H54 (cell line): ENCODE data around the gene MCM10.
A peak's percentile ranks its signal among the peaks of the same experiment; 100 is the strongest.
"Not testable (repeated sequence)": the region's sequence is repeated elsewhere in the genome, so short reads cannot be mapped to it uniquely, and the experiment has no call there.

Source experiments
- DNase-seq: peaks from one replicate; pipeline ENCODE4 v3.0.0; 2011; ENCODE audit warnings: low spot score, mixed read lengths; ENCODE audit not compliant: insufficient read length
- FAIRE-seq: peaks from 3 replicates; lab custom pipeline; 2011; peaks lifted over from hg19 to GRCh38; lab: Jason Lieb, UNC
- POLR2A ChIP-seq: IDR thresholded peaks from 2 replicates; pipeline ENCODE4 v1.6.1; 2011; ENCODE audit warnings: low read depth, mild to moderate bottlenecking, low read length

MCM10 gene

DNA sequence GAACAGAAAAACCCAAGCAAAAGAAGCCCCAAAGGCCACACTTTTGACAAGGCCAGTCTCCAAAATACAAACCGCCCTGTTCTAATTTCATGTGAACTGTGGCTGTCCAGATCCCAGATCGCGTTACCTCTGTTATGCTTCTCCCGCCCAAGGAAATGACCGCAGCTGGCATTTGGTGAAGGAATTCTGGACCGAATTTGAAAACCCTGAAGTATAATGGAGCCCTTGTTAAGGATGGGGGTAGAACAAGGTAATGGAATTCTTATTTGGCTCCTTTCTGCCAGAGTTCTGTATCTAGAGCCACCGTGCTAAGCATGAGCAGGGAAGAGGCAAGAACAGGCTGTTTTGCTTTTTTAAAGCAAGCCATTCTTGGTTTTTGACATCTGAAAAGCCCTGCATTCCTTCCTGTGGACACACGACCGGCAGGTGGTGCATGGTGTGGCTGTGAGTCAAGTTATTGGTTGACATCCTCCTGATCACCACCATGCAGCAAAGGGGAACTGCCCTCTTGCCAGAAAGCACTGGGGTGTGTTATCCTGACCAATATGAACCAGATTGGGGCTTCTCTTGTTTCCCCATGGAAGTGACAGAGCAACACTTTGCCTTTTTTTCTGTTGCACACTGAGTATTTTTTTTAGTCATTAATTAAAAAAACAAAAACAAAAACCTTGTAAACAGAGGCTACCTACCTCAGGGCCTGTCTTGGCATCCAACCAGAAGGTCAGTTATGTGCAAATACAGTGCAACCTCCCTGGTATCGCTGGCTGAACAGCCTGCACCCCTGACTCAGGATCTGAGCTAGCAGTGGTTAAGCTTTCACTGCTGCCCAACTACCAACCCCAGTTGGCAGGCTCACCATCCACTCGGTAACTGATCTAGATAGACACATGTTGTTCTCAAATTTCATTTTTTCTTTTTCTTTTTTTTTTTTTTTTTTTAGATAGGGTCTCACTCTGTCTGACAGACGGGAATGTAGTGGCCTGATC lies 58.6 kb downstream of the MCM10 start:
- no peak for FAIRE-seq
- no peak for TF ChIP-seq POLR2A
- peak; percentile 56 for DNase-seq

DNA sequence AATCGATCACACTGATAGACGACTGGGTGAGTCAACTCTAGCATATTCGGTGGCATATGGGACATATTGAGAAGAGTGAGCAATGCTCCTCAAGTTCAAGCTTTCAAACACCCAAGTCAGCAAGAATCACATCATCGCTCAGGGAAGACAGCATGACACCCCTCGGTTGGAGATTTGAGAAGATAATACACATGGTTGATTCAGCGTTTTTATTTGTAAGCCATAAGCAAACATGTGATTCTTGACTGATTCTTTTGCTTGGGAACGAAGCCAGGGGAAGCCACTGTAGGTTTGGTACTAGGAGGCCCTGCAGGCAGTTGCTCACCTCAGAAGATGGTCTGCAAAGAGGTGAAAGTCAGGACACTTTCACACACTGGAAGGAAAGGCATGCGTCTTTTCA lies 60.2 kb downstream of the MCM10 start:
- TF ChIP-seq POLR2A, result no peak
- DNase-seq (no peak), FAIRE-seq (no peak)

DNA sequence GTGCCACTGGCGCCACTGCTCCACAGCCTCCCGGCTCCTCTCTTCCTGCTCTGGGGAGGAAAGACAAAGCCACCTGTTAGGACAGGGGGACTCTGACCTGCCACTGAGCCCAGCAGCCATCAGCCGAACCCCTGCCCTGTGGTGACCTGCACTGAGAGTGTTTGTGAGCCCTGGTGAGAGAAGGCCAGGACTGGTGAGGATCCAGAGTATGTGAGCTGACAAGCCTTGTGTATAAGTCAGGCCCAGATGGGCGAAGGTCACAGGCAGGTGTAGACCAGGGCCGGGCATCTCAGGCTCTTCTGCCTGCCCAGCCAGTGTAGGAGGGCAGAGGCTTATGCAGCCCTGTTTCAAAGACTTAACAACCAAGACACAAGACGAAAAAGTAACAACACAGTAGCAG lies 60.8 kb downstream of the MCM10 start:
- TF ChIP-seq POLR2A, result no peak
- FAIRE-seq, result no peak
- DNase-seq, result no peak

DNA sequence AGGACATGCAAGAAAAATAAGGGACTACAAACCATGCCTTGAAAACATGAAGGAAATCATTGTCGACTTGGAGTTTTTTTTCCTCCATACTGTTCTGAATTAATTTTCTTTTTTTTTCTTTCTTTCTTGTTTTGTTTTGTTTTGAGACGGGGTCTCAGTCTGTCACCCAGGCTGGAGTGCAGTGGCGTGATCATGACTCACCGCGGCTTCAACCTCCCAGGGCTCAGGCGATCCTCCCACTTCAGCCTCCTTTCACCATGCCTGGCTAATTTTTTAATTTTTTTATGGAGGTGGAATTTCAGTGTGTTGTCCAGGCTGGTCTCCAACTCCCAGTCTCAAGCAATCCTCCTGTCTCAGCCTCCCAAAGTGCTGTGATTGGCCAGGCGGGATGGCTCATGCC lies 61.2 kb downstream of the MCM10 start:
- no peak for DNase-seq
- FAIRE-seq, result no peak
- no peak for TF ChIP-seq POLR2A

DNA sequence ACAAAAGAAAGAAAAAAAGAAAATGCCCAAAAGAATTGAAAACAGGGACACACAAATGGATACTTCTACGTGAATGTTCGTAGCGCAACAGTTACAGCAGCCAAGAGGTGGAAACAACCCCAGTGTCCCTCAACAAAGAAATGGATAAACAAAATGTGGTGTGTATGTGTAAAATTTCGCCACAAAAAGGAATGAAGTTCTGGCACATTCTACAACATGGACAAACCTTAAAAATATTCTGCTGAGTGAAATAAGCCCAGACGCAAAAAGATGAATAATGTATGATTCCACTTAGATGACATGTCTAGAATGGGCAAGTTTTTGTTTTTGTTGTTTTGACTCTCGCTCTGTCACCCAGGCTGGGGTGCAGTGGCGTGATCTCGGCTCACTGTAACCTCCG lies 61.9 kb downstream of the MCM10 start:
- FAIRE-seq (no peak), DNase-seq (no peak)
- no peak for TF ChIP-seq POLR2A

DNA sequence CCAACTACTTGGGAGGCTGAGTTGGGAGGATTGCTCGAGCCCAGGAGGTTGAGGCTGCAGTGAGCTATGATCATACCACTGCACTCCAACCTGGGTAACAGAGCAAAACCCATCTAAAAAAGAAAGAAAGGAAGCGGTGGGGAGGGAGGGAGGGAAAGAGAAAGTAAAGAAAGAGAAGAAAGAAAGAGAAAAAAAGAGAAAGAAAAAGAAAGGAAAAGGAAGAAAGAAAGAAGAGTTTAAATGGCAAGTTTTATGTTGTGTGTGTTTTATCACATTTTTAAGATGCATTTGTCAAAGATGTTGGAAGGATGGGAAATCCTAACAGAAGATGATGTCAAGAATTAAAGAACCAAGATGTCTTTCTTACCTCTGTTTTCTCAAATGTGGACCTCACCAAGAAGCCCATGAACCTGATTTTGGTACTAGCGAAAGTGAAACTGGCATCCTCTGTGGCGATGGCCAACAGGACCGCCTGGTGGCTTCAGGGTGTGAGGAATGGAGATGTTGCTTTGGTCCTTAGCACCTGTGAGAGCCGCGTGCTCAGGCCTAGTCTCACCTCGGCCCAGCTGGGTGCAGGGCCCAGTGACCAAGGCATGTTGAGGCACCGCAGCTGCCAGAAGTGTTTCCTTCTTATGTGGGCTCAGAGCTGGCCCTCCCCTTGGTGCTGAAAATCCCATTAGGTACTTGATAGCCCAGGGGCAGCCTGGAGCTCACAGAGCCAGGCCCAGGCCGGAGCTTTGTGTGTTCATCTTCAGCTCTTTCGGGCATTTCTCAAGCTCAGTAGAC lies 63.0 kb downstream of the MCM10 start:
- no peak for DNase-seq
- TF ChIP-seq POLR2A, result no peak
- FAIRE-seq, result no peak

DNA sequence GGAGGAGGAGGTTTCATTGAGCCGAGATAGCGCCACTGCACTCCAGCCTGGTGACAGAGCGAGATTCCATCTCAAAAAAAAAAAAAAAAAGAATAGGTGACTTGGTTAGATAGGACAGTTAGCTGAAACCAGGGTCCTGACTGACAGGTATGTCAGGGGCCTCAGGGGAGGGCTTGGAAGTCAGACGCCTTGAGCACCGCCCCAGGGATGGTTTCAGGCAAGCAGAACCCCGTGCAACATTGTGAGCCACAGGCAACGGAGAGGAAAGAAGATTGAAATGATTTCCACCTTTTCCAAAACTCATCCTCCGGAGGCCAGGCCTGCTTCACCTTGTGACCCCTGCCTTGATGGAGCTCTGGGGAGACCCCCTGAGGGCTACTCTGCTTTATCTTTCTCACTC lies 64.2 kb downstream of the MCM10 start:
- DNase-seq, result no peak
- TF ChIP-seq POLR2A, result no peak
- no peak for FAIRE-seq

DNA sequence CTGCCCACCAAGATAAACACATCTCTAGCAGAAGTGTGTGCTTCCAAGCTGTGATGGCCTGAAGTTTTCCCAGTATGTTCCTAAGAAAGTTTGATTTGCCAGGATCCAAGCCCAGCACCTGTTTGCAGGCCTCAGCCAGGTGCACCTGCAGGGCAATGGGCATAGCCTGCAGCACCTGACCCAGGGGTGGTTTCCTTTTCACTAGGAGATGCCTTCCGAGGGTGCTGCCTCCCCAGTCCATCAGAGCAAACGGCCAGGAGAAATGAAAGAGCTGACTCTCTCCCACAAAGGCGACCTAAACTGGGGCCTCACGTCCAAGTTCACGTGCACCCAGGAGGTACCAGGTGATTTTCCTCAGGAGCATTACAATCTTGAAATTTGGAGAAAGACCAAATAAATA lies 65.7 kb downstream of the MCM10 start:
- TF ChIP-seq POLR2A, result no peak
- FAIRE-seq (no peak), DNase-seq (no peak)

DNA sequence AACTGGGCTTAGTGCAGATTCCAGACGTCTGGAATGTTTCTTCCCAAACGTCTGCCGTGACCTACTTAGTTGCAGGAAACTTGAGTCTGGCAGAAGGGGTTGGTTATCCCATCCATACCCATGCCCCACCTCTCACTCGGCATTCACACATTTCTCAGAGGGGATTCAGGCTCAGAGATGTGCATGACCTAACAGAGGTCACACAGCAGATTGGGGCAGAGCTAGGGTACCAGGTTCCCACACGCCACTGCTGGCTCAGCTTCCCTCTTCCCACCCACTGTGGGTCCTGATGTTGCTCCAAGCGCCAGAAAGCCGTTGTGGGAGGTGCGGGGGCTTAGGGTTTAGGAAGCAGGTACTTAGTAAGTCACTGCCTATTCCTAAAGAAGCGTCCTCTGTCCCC lies 69.8 kb downstream of the MCM10 start:
- FAIRE-seq, result no peak
- no peak for DNase-seq
- TF ChIP-seq POLR2A, result no peak

DNA sequence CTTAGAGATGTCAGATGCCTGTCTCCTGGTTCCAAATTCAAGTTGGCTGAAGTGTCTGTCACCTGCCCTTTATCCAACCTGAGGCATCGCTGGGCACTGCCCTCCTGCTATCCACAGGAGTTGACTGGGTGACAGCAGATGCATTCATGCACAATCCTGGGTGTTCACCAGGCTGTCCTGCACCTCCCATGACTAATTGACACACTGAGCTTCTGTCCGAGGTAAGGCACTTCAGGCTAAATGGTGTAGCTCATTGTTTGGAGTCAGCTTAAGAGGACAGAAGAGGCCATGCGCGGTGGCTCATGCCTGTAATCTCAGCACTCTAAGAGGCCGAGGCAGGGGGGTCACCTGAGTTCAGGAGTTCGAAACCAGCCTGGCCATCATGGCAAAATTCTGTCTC lies 70.5 kb downstream of the MCM10 start:
- no peak for FAIRE-seq

DNA sequence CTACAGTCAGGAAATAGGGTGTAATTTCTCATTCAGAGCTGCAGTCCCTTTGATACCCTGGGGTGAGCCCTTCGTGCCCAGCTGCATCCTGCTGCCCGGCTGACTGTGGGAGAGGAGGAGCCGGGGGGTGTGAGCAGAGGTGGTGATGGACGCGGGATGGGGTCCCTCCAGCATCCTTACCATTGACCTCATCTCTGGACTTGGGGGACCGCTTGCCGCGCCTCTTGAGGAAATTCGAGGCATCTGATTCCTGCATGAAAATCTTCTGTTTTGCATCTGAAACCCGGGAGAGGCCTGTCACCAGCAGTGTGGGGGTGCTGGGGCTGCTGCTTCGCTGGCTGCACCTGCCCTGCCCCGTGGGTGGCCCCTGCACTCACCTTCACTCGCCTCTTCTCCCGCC lies 72.0 kb downstream of the MCM10 start:
- DNase-seq (no peak), FAIRE-seq (no peak)
- TF ChIP-seq POLR2A, result no peak

More for the DNA sequence above, 70.5 kb downstream of the MCM10 start:
- no peak for DNase-seq
- TF ChIP-seq POLR2A, result no peak

DNA sequence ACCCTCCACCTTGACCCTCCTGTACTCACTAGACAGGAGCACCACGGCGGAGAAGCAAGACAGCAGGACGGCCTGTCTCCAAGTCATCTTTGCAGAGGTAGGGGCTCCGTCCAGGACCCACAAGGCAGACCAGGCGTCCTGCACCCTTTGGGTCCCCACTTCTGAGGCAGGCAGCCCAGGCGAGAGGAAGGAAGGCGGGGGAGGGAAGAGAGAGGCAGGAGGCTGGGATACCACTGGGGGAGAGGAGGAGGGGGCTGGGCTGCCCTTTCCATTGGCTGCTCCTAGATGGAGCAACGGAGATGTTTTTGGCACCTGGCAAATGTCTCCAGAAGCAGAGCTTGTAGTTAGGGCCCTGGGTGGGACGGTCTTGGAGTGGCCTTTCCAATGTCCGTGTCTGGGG lies 72.8 kb downstream of the MCM10 start, which contains the start of gene UCMA:
Gene UCMA, minus strand, starts transcription at position 203 of the 400 bp plus-strand sequence. Its CDS starts 116 bp downstream, at position 87.
- no peak for TF ChIP-seq POLR2A
- FAIRE-seq, result no peak
- no peak for DNase-seq

DNA sequence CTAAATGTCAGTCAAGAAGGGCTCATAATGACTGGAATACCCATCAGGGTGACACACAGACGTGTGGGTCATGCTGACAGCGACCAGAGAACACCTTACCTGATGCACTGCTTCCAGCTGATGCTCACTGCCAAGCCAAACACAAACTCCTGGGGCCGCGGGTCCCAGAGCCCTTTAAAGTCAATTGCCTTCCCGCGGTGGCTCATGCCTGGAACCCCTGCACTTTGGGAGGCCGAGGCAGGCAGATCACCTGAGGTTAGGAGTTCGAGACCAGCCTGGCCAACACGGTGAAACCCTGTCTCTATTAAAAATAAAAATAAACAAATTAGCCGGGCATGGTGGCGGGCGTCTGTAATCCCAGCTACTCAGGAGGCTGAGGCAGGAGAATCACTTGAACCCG lies 73.4 kb downstream of the MCM10 start:
- DNase-seq, FAIRE-seq: not testable (repeated sequence)

DNA sequence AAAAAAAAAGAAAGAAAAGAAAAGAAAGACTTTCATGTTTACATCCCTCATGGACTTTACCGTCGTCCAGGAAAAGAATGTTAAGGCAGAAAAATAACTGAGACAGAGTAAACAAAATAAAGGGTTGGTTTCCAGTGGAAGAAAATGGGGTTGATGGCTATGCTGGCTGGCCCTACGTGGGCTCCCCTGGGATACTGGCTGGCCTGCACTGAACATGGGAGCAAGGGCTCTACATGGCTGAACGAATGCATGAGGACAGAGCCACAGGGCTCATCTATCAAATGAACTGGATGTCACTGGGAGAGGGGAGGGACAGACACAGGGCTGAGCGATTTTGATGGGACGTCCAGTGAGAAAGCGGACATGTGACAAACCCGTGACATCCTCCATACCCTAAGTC lies 75.3 kb downstream of the MCM10 start:
- no peak for FAIRE-seq
- TF ChIP-seq POLR2A, result no peak
- no peak for DNase-seq
